GM21515 (cell line): ENCODE results near the gene COP1.

Experiments used
- ATAC-seq: cut with Tn5 transposase; IDR thresholded peaks from one replicate; pipeline ENCODE4 v1.9.1; 2021; ENCODE audit not compliant: unreplicated experiment

The COP1 gene

GRCh38 chr1:175978476-175978875, 228.6 kb downstream of the COP1 start:
- ATAC-seq = no peak

GRCh38 chr1:175976865-175977642, 230.0 kb downstream of the COP1 start:
- no peak for ATAC-seq

- ATAC-seq = no peak
These were observed 237.9 kb downstream of the COP1 start for GRCh38 chr1:175969231-175969630.

- ATAC-seq = no peak
These were observed 238.5 kb downstream of the COP1 start for GRCh38 chr1:175968486-175969172.

GRCh38 chr1:175963740-175964139, 243.3 kb downstream of the COP1 start:
- no peak for ATAC-seq

GRCh38 chr1:175960169-175960568, 246.9 kb downstream of the COP1 start:
- ATAC-seq = no peak

GRCh38 chr1:175951627-175952026, 255.5 kb downstream of the COP1 start:
- no peak for ATAC-seq

- no peak for ATAC-seq
These were observed 259.3 kb downstream of the COP1 start for GRCh38 chr1:175947771-175948170.

GRCh38 chr1:175944591-175944990, 262.5 kb downstream of the COP1 start:
- no peak for ATAC-seq

- no peak for ATAC-seq
These were observed 265.9 kb downstream of the COP1 start for GRCh38 chr1:175941164-175941563.

GRCh38 chr1:175936736-175937135, 270.4 kb downstream of the COP1 start:
- ATAC-seq = no peak

- no peak for ATAC-seq
These were observed 271.4 kb downstream of the COP1 start for GRCh38 chr1:175935566-175936115.

GRCh38 chr1:175935166-175935565, 271.9 kb downstream of the COP1 start:
- no peak for ATAC-seq

GRCh38 chr1:175933801-175934200, 273.3 kb downstream of the COP1 start:
- no peak for ATAC-seq

- ATAC-seq = no peak
These were observed 279.1 kb downstream of the COP1 start for GRCh38 chr1:175927944-175928343.

- no peak for ATAC-seq
These were observed 284.7 kb downstream of the COP1 start for GRCh38 chr1:175922254-175922881.

- ATAC-seq = no peak
These were observed 286.7 kb downstream of the COP1 start for GRCh38 chr1:175920381-175920780.

GRCh38 chr1:175919001-175919400, 288.1 kb downstream of the COP1 start:
- ATAC-seq = no peak

- no peak for ATAC-seq
These were observed 288.7 kb downstream of the COP1 start for GRCh38 chr1:175918364-175918801.

- no peak for ATAC-seq
These were observed 293.0 kb downstream of the COP1 start for GRCh38 chr1:175914115-175914514.

- no peak for ATAC-seq
These were observed 295.9 kb downstream of the COP1 start for GRCh38 chr1:175911138-175911537.

GRCh38 chr1:175906370-175906769, 300.7 kb downstream of the COP1 start:
- ATAC-seq = no peak
